ENCODE data around the gene NR4A1. TPM values are rescaled to one million over a fixed set of nuclear protein-coding genes. Genes with fewer than 3 reads are reported as not detected.

Gene NR4A1
- polyA plus RNA-seq, 1 donor (not counting 4 experiments of a cell fraction or from before 2014, with no cell fraction given), result 3.9 TPM

DNA sequence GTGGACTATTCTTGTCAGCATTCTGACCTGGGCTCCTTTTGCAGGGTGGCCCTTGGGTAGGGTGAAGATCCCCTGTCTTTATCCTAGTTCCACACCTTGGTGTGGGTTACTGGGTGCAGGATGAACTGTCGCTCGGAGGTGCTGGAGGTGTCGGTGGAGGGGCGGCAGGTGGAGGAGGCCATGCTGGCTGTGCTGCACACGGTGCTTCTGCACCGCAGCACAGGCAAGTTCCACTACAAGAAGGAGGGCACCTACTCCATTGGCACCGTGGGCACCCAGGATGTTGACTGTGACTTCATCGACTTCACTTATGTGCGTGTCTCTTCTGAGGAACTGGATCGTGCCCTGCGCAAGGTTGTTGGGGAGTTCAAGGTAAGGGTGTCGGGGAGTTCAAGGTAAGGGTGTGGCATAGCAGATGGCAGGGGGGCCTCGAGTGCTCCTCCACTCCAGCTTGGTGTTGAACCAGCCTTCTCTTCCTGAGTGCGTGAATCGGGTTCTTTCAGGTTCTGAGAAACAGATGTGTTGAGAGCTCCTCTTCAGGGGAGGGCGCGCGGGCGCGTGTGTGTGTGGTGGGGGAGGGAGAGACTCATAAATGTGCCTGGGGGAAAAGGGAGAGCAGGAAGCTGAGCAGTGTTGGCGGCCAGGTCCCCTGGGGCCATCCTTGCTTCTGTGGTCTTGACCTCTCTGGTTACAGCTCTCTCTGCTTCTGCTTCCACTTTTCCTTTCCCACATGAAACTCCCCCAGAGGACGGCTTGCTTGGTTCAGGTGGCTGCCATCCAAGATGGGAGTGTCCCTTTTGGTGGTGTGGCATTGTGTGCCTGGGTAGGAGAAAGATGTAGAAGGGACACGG lies 22.5 kb downstream of the NR4A1 start:
- Histone ChIP-seq H3K4me3 (ENCODE audit: control insufficient read depth in 2 of 3, extremely low read depth in 1 of 3, insufficient read depth in 2 of 3, low read depth in 1 of 3, low read length in 3 of 3) (no peak overlapping the region), H3K79me2 (ENCODE audit: control insufficient read depth, insufficient read depth, low read length) (peaks cover 66% of the 10 kb centered on the region), H2AFZ (ENCODE audit: control insufficient read depth, low read length) (no peak overlapping the region), H3K4me2 (ENCODE audit: control insufficient read depth, extremely low read depth, insufficient read depth, low read depth, low read length) (no peak overlapping the region), H3K9me3 (ENCODE audit: control insufficient read depth, low read depth, low read length) (no peaks in the 10 kb centered on the region), H3K4me1 (ENCODE audit: control insufficient read depth, extremely low read depth, insufficient read depth, low read length) (peaks cover 15% of the 10 kb centered on the region), H3K36me3 (ENCODE audit: control insufficient read depth in 2 of 2, extremely low read depth in 1 of 2, insufficient read depth in 2 of 2, low read length in 2 of 2) (peaks cover 21 to 39% of the 10 kb centered on the region in 2 experiments), H3K9me1 (ENCODE audit: control insufficient read depth, extremely low read depth, insufficient read depth, low read length) (no peaks in the 10 kb centered on the region), H3K27ac (ENCODE audit: control insufficient read depth, insufficient read depth, low read length) (no peak overlapping the region), H3K9ac (ENCODE audit: control insufficient read depth, extremely low read depth, insufficient read depth, low read length) (no peak overlapping the region), H4K20me1 (ENCODE audit: control insufficient read depth, extremely low read depth, insufficient read depth, low read length) (peaks cover 7% of the 10 kb centered on the region), H3K27me3 (ENCODE audit: control insufficient read depth, extremely low read depth, insufficient read depth, low read length) (no peaks in the 10 kb centered on the region)
- DNase-seq (ENCODE audit: low read depth, low spot score), result no peak
- no peak for FAIRE-seq
- dilution Hi-C loops (cut with MboI; ENCODE audit: extremely low pct_ligation_motif_present, low sequenced_read_pairs), result no loop called here
- TF ChIP-seq, protein P1, sequence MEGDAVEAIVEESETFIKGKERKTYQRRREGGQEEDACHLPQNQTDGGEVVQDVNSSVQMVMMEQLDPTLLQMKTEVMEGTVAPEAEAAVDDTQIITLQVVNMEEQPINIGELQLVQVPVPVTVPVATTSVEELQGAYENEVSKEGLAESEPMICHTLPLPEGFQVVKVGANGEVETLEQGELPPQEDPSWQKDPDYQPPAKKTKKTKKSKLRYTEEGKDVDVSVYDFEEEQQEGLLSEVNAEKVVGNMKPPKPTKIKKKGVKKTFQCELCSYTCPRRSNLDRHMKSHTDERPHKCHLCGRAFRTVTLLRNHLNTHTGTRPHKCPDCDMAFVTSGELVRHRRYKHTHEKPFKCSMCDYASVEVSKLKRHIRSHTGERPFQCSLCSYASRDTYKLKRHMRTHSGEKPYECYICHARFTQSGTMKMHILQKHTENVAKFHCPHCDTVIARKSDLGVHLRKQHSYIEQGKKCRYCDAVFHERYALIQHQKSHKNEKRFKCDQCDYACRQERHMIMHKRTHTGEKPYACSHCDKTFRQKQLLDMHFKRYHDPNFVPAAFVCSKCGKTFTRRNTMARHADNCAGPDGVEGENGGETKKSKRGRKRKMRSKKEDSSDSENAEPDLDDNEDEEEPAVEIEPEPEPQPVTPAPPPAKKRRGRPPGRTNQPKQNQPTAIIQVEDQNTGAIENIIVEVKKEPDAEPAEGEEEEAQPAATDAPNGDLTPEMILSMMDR (optimal IDR thresholded peaks at IDR 0.05 in 1 of 3, IDR thresholded peaks at IDR 0.05 in 1 of 3, conservative IDR thresholded peaks at IDR 0.05 in 1 of 3; ENCODE audit: extremely low read depth in 1 of 3, insufficient read depth in 2 of 3, low read length in 3 of 3), result no peak
- TF ChIP-seq EZH2 (IDR thresholded peaks at IDR 0.05; ENCODE audit: low read length), result no peak

DNA sequence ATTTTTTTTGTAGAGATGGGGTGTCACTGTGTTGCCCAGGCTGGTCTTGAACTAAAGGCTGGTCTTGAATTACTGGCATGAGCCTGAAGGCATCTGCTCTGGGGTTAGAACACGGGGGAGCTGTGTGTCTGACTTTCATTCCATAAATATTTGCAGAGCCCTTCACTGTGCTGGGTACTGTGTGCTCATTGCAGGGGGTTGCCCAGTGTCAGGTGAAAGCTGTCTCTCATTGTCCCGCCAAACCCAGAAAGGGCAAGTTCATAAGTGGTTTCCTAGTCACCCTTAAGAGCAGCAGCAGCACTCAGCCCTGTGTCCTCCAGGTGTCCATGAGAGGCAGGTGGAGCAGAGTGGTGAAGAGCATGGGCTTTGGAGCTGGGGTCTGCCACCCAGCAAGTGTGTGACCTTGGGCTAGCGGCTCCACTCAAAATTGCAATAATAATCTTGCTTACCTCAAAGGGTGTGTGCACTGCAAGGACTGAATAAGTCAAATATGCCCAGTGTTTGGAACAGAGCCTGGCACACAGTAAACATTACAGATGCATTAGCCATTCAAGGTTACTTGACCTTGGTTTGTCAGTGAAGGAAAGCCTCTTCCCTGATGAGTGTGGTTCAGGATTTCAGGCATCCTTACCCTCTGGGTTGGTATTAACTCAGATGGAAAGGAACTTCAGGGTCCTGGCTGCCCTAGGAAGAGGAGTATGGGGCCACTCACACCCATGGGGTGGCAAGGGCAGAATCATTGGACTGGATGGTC lies 23.9 kb downstream of the NR4A1 start:
- FAIRE-seq, result no peak
- peaks cover 63% of the 10 kb centered on the region for H3K79me2 ChIP-seq (ENCODE audit: control insufficient read depth, insufficient read depth, low read length)
- peaks cover 12% of the 10 kb centered on the region for H3K4me1 ChIP-seq (ENCODE audit: control insufficient read depth, extremely low read depth, insufficient read depth, low read length)

More for the DNA sequence above, 23.9 kb downstream of the NR4A1 start:
- no peak overlapping the region for H3K27ac ChIP-seq (ENCODE audit: control insufficient read depth, insufficient read depth, low read length)
- H3K36me3 ChIP-seq (ENCODE audit: control insufficient read depth in 2 of 2, extremely low read depth in 1 of 2, insufficient read depth in 2 of 2, low read length in 2 of 2), result peaks cover 21 to 39% of the 10 kb centered on the region in 2 experiments
- peaks cover 7% of the 10 kb centered on the region for H4K20me1 ChIP-seq (ENCODE audit: control insufficient read depth, extremely low read depth, insufficient read depth, low read length)
- H3K9me3 ChIP-seq (ENCODE audit: control insufficient read depth, low read depth, low read length), result no peaks in the 10 kb centered on the region
- no peak overlapping the region for H3K4me3 ChIP-seq (ENCODE audit: control insufficient read depth in 2 of 3, extremely low read depth in 1 of 3, insufficient read depth in 2 of 3, low read depth in 1 of 3, low read length in 3 of 3)
- H3K4me2 ChIP-seq (ENCODE audit: control insufficient read depth, extremely low read depth, insufficient read depth, low read depth, low read length), result no peak overlapping the region
- no peak overlapping the region for H2AFZ ChIP-seq (ENCODE audit: control insufficient read depth, low read length)
- H3K9me1 ChIP-seq (ENCODE audit: control insufficient read depth, extremely low read depth, insufficient read depth, low read length), result no peaks in the 10 kb centered on the region
- no peak for DNase-seq (ENCODE audit: low read depth, low spot score)
- dilution Hi-C loops (cut with MboI; ENCODE audit: extremely low pct_ligation_motif_present, low sequenced_read_pairs), result no loop called here
- no peak overlapping the region for H3K9ac ChIP-seq (ENCODE audit: control insufficient read depth, extremely low read depth, insufficient read depth, low read length)
- no peak for TF ChIP-seq EZH2 (IDR thresholded peaks at IDR 0.05; ENCODE audit: low read length)
- TF ChIP-seq, protein P1 (optimal IDR thresholded peaks at IDR 0.05 in 1 of 3, IDR thresholded peaks at IDR 0.05 in 1 of 3, conservative IDR thresholded peaks at IDR 0.05 in 1 of 3; ENCODE audit: extremely low read depth in 1 of 3, insufficient read depth in 2 of 3, low read length in 3 of 3), result no peak
- no peaks in the 10 kb centered on the region for H3K27me3 ChIP-seq (ENCODE audit: control insufficient read depth, extremely low read depth, insufficient read depth, low read length)

All from keratinocyte (primary cell).